K562 (cell line): ENCODE data around the gene BPTF. TPM values are rescaled to one million over a fixed set of nuclear protein-coding genes. Genes with fewer than 3 reads are reported as not detected.

Experiments
- BRF1 ChIP-seq: IDR thresholded peaks from 3 replicates; pipeline ENCODE4 v1.6.1; 2011; ENCODE audit warnings: borderline replicate concordance, mild to moderate bottlenecking; ENCODE audit not compliant: insufficient read length; ENCODE audit errors: extremely low read depth
- CAMTA2 ChIP-seq: fragments of 250-450 bp; sonication (Bioruptor Pico); conservative IDR thresholded peaks from 2 replicates; pipeline ENCODE4 v1.5.1; 2022
- DMBX1 ChIP-seq: fragments of 250-450 bp; sonication (Bioruptor Pico); IDR thresholded peaks from 2 replicates; pipeline ENCODE4 v1.8.0; 2022; ENCODE audit warnings: inconsistent platforms, mild to moderate bottlenecking, moderate library complexity, borderline replicate concordance
- E2F3 ChIP-seq: fragments of 250-450 bp; sonication (Bioruptor Pico); IDR thresholded peaks from 2 replicates; pipeline ENCODE4 v1.4.0; 2020; ENCODE audit warnings: mild to moderate bottlenecking
- FIP1L1 ChIP-seq: fragments of 200-400 bp; formaldehyde crosslinking; IDR thresholded peaks from 2 replicates; pipeline ENCODE4 v1.6.1; 2018; ENCODE audit warnings: mild to moderate bottlenecking, low read depth, low read length; ENCODE audit not compliant: poor library complexity, severe bottlenecking
- IRF2 ChIP-seq: sonication (generic); formaldehyde crosslinking; IDR thresholded peaks from 2 replicates; pipeline ENCODE4 v1.8.1; 2022; ENCODE audit warnings: mild to moderate bottlenecking, missing genetic modification reagents
- KLF1 ChIP-seq: fragments of 450-650 bp; IDR thresholded peaks from 2 replicates; pipeline ENCODE4 v1.6.1; 2016; ENCODE audit warnings: missing genetic modification characterization, missing compliant biosample characterization
- MAFK ChIP-seq: IDR thresholded peaks from 2 replicates; pipeline ENCODE4 v1.6.1; 2011; ENCODE audit warnings: low read length, improper control_type of control experiment
- MEF2D ChIP-seq: conservative IDR thresholded peaks from 2 replicates; pipeline ENCODE4 v1.6.1; 2016; ENCODE audit warnings: low read depth, missing genetic modification characterization, missing compliant biosample characterization
- MTF1 ChIP-seq: fragments of 250-450 bp; sonication (Bioruptor Pico); IDR thresholded peaks from 2 replicates; pipeline ENCODE4 v1.9.0; 2021; ENCODE audit warnings: moderate library complexity, mild to moderate bottlenecking, inconsistent platforms, borderline replicate concordance
- PHTF2 ChIP-seq: fragments of 250-450 bp; sonication (Bioruptor Pico); IDR thresholded peaks from 2 replicates; pipeline ENCODE4 v1.5.0; 2021; ENCODE audit warnings: mild to moderate bottlenecking
- POU5F1 ChIP-seq: fragments of 150-350 bp; IDR thresholded peaks from 2 replicates; pipeline ENCODE4 v1.6.1; 2014; ENCODE audit warnings: borderline replicate concordance, low read length, low read depth, mild to moderate bottlenecking; ENCODE audit not compliant: partially characterized antibody
- RBBP5 ChIP-seq: fragments of 200-600 bp; sonication (generic); IDR thresholded peaks from 2 replicates; pipeline ENCODE4 v1.6.1; 2012; ENCODE audit warnings: borderline replicate concordance, mild to moderate bottlenecking, low read length, control low read depth, inconsistent platforms; ENCODE audit not compliant: insufficient read depth, poor library complexity, severe bottlenecking
- SPI1 ChIP-seq: IDR thresholded peaks from 2 replicates; pipeline ENCODE4 v1.6.1; 2011; ENCODE audit warnings: low read depth, low read length, control low read depth, borderline replicate concordance
- SREBF1 ChIP-seq: fragments of 150-350 bp; IDR thresholded peaks from 2 replicates; pipeline ENCODE4 v1.6.1; 2014; ENCODE audit warnings: antibody characterized with exemption, low read depth, low read length, borderline replicate concordance
- SRSF3 ChIP-seq: fragments of 200-400 bp; formaldehyde crosslinking; IDR thresholded peaks from 2 replicates; pipeline ENCODE4 v1.6.1; 2016; ENCODE audit warnings: mild to moderate bottlenecking, low read length, moderate library complexity; ENCODE audit not compliant: insufficient read depth
- XRCC3 ChIP-seq: fragments of 450-650 bp; IDR thresholded peaks from 2 replicates; pipeline ENCODE4 v1.6.1; 2017; ENCODE audit warnings: mild to moderate bottlenecking, moderate library complexity
- ZFP36 ChIP-seq: fragments of 150-350 bp; IDR thresholded peaks from 2 replicates; pipeline ENCODE4 v1.6.1; 2018; ENCODE audit warnings: low read length, low read depth; ENCODE audit not compliant: partially characterized antibody
- ZNF217 ChIP-seq: sonication (generic); formaldehyde crosslinking; IDR thresholded peaks from 2 replicates; pipeline ENCODE4 v1.8.0; 2022; ENCODE audit warnings: mild to moderate bottlenecking, missing genetic modification reagents
- ZNF224 ChIP-seq: sonication (generic); formaldehyde crosslinking; IDR thresholded peaks from 2 replicates; pipeline ENCODE4 v1.8.0; 2022; ENCODE audit warnings: mild to moderate bottlenecking, missing genetic modification reagents
- ZNF347 ChIP-seq: fragments of 450-650 bp; formaldehyde crosslinking; IDR thresholded peaks from 2 replicates; pipeline ENCODE4 v1.4.0; 2020; ENCODE audit warnings: low read depth, mild to moderate bottlenecking, moderate library complexity
- ZNF444 ChIP-seq: fragments of 250-450 bp; sonication (Bioruptor Pico); IDR thresholded peaks from 2 replicates; pipeline ENCODE4 v1.4.0; 2020; ENCODE audit warnings: mild to moderate bottlenecking, moderate library complexity
- ZNF445 ChIP-seq: fragments of 250-450 bp; sonication (Bioruptor Pico); IDR thresholded peaks from 2 replicates; pipeline ENCODE4 v1.4.0; 2020; ENCODE audit warnings: low read depth, mild to moderate bottlenecking, moderate library complexity
- ZNF695 ChIP-seq: fragments of 450-650 bp; formaldehyde crosslinking; IDR thresholded peaks from 2 replicates; pipeline ENCODE4 v1.4.0; 2020; ENCODE audit warnings: mild to moderate bottlenecking, moderate library complexity
- ZNF77 ChIP-seq: fragments of 250-450 bp; sonication (Bioruptor Pico); IDR thresholded peaks from 2 replicates; pipeline ENCODE4 v1.5.0; 2020
- ZNF778 ChIP-seq: fragments of 450-650 bp; formaldehyde crosslinking; IDR thresholded peaks from 2 replicates; pipeline ENCODE4 v1.4.0; 2020; ENCODE audit warnings: mild to moderate bottlenecking, moderate library complexity
- polyA plus RNA-seq, 8 experiments: library from polyadenylated mRNA; depleted of rRNA in 4 of 8; stranded (reverse) in 5 of 8; unstranded in 3 of 8; fragments of >200 nt; fragmentation: Nextera tagmentation in 2 of 8; fragmentation: Illumina TruSeq in 1 of 8; extraction: Ambion mirVana in 2 of 8; extraction: Trizol in 1 of 8; gene quantifications; 2 replicates each; pipeline versions ENCODE4 v1.2.1 to v1.2.3, GENCODE V29; 2011 to 2014; ENCODE audit warnings: inconsistent platforms in 1 of 8, missing spikeins in 1 of 8
- total RNA-seq, 7 experiments: library from RNA; depleted of rRNA in 6 of 7; stranded (reverse); fragments of >200 nt in 6 of 7; fragmentation: Illumina TruSeq in 2 of 7; extraction: Trizol in 2 of 7; gene quantifications; 2 replicates each; pipeline versions ENCODE4 v1.2.1 to v1.2.3, GENCODE V29; 2011 to 2021; ENCODE audit warnings: low replicate concordance in 1 of 7
- TF ChIP-seq, protein P1 (sequence below): conservative IDR thresholded peaks from 2 replicates; pipeline ENCODE4 v1.6.1; 2011; ENCODE audit warnings: low read depth, mild to moderate bottlenecking, low read length; ENCODE audit not compliant: control insufficient read depth
- TF ChIP-seq, protein P2 (sequence below): fragments of 450-650 bp; IDR thresholded peaks from 2 replicates; pipeline ENCODE4 v1.6.1; 2017; ENCODE audit warnings: antibody characterized with exemption

BPTF gene
- total and polyA plus RNA-seq, 9 of the 15 experiments (the other 6 are each of a cell fraction or from before 2014, with no cell fraction given) = 12.5 to 52.1 (median 26.9) TPM

DNA sequence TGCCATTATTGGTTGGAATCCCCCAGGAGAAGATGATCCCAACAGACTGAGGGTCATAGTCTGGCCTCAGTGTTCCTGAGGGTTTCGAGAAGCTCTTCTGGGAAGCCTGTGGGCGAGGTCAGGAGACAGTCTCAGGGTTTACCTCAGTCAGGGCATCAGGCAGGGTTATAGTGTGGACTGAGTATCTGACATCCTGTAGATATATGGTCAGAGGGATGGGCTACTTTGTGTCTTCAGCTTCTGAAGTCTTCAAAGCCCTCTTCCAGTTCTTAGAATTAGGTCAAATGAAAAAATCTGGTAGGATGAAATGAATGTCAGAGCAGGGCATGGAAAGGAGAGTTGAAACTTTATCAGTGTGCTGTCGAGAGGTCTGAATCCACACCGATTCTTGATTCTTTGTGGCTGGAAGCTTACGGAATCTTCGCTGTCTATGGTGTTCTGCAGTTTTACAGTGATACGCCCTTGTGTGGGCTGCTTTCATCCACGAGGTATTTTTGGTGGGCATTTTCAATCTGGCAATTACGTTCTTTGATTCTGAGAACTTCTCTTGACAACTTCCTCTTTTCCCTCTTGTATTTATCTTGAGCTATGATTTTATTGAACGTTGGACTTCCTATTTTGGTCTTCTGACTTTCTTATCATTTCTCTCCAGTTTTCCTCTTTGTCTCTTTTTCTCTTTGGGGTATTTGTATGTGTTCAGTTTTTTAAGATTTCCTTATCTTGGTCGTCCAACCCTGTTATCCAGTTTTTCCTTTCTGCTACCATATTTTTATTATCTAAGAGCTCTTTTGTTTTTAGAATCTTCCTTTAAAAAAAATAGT is 30.4 kb downstream of the BPTF start (continued):
- TF ChIP-seq ZNF77 (CRISPR knock-in tag) (no peak), MEF2D (tag) (peak; percentile 88), ZNF695 (no peak), SRSF3 (no peak), SPI1 (peak; percentile 86), ZNF444 (no peak), ZNF217 (CRISPR knock-in tag) (no peak), KLF1 (tag) (no peak), PHTF2 (no peak), ZNF778 (no peak), SREBF1 (no peak), ZNF224 (CRISPR knock-in tag) (no peak), XRCC3 (no peak), RBBP5 (no peak), ZFP36 (no peak), MTF1 (CRISPR knock-in tag) (no peak), MAFK (no peak), DMBX1 (CRISPR knock-in tag) (0 out of 2 replicates have a peak, but pooled peaks have one; percentile 31), FIP1L1 (no peak), IRF2 (CRISPR knock-in tag) (no peak), ZNF347 (CRISPR knock-in tag) (no peak), BRF1 (no peak), E2F3 (CRISPR knock-in tag) (no peak), CAMTA2 (CRISPR knock-in tag) (no peak), POU5F1 (no peak), ZNF445 (CRISPR knock-in tag) (no peak)
- TF ChIP-seq, protein P1, sequence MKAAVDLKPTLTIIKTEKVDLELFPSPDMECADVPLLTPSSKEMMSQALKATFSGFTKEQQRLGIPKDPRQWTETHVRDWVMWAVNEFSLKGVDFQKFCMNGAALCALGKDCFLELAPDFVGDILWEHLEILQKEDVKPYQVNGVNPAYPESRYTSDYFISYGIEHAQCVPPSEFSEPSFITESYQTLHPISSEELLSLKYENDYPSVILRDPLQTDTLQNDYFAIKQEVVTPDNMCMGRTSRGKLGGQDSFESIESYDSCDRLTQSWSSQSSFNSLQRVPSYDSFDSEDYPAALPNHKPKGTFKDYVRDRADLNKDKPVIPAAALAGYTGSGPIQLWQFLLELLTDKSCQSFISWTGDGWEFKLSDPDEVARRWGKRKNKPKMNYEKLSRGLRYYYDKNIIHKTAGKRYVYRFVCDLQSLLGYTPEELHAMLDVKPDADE = no peak
- TF ChIP-seq, protein P2, sequence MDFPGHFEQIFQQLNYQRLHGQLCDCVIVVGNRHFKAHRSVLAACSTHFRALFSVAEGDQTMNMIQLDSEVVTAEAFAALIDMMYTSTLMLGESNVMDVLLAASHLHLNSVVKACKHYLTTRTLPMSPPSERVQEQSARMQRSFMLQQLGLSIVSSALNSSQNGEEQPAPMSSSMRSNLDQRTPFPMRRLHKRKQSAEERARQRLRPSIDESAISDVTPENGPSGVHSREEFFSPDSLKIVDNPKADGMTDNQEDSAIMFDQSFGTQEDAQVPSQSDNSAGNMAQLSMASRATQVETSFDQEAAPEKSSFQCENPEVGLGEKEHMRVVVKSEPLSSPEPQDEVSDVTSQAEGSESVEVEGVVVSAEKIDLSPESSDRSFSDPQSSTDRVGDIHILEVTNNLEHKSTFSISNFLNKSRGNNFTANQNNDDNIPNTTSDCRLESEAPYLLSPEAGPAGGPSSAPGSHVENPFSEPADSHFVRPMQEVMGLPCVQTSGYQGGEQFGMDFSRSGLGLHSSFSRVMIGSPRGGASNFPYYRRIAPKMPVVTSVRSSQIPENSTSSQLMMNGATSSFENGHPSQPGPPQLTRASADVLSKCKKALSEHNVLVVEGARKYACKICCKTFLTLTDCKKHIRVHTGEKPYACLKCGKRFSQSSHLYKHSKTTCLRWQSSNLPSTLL = no peak
